OCI-LY7 (cell line): ENCODE results near the gene DUSP16. TPM values are rescaled to one million over a fixed set of nuclear protein-coding genes. Genes with fewer than 3 reads are reported as not detected.

ENCODE experiments used
- BruUV-seq: library from RNA; stranded (reverse); fragments of 400-500 nt; replicated peaks from 2 replicates; lab custom pipeline; 2021; lab: Mats Ljungman, UMichigan
- CTCF ChIA-PET: fragments of 300-600 bp; sonication (Branson Sonifier 250); formaldehyde crosslinking; loops from one replicate; lab custom pipeline; 2022; ENCODE audit warnings: antibody characterized with exemption; ENCODE audit not compliant: unreplicated experiment; lab: Charles Lee
- POLR2A ChIA-PET: fragments of 300-600 bp; sonication (Branson Sonifier 250); formaldehyde crosslinking; loops from one replicate; lab custom pipeline; 2022; ENCODE audit warnings: antibody characterized with exemption; lab: Charles Lee
- DNase-seq: peaks from one replicate; pipeline ENCODE4 v3.0.0-alpha.2; 2015; ENCODE audit warnings: low spot score
- H2AFZ ChIP-seq: fragments of 200-600 bp; sonication (generic), shearing (Covaris generic); 2 replicates; pipeline ENCODE4 v1.6.1; 2014; ENCODE audit warnings: mild to moderate bottlenecking, antibody characterized with exemption, low read length, moderate library complexity
- H3K27ac ChIP-seq: fragments of 200-600 bp; sonication (generic); 2 replicates; pipeline ENCODE4 v1.5.1; 2014; ENCODE audit warnings: mixed run types, low read depth, mild to moderate bottlenecking, moderate library complexity, low read length, inconsistent platforms; ENCODE audit not compliant: poor library complexity, severe bottlenecking
- H3K36me3 ChIP-seq: fragments of 200-600 bp; sonication (generic); 2 replicates; pipeline ENCODE4 v1.6.1; 2014; ENCODE audit warnings: mild to moderate bottlenecking, antibody characterized with exemption, low read length, moderate library complexity, mixed read lengths; ENCODE audit not compliant: insufficient read depth
- H3K4me1 ChIP-seq: fragments of 200-600 bp; sonication (generic); 2 replicates; pipeline ENCODE4 v1.5.1; 2014; ENCODE audit warnings: mild to moderate bottlenecking, low read length; ENCODE audit not compliant: insufficient read depth, poor library complexity, severe bottlenecking
- H3K4me2 ChIP-seq: fragments of 200-600 bp; sonication (generic); 2 replicates; pipeline ENCODE4 v1.6.1; 2014; ENCODE audit warnings: mild to moderate bottlenecking, low read length
- H3K4me3 ChIP-seq: fragments of 200-600 bp; sonication (generic); 2 replicates; pipeline ENCODE4 v1.5.1; 2014; ENCODE audit warnings: mild to moderate bottlenecking, low read depth, low read length; ENCODE audit not compliant: poor library complexity, severe bottlenecking
- H3K79me2 ChIP-seq: fragments of 200-600 bp; sonication (generic); 2 replicates; pipeline ENCODE4 v1.6.1; 2016; ENCODE audit warnings: low read depth, mild to moderate bottlenecking, low read length, moderate library complexity, mixed read lengths; ENCODE audit not compliant: insufficient read depth
- H3K9me2 ChIP-seq: fragments of 200-600 bp; sonication (generic); 2 replicates; pipeline ENCODE4 v1.6.1; 2016; ENCODE audit warnings: mild to moderate bottlenecking, low read length, mixed read lengths; ENCODE audit not compliant: insufficient read depth
- H3K9me3 ChIP-seq: fragments of 200-600 bp; sonication (generic); 2 replicates; pipeline ENCODE4 v1.6.1; 2014; ENCODE audit warnings: mild to moderate bottlenecking, mixed run types, low read length, mixed read lengths
- H4K20me1 ChIP-seq: fragments of 200-600 bp; sonication (generic); 2 replicates; pipeline ENCODE4 v1.6.1; 2014; ENCODE audit warnings: mild to moderate bottlenecking, antibody characterized with exemption, low read length, moderate library complexity, mixed read lengths; ENCODE audit not compliant: insufficient read depth
- CTCF ChIP-seq: fragments of 200-600 bp; sonication (generic); conservative IDR thresholded peaks from 2 replicates; pipeline ENCODE4 v1.5.1; 2014; ENCODE audit warnings: mild to moderate bottlenecking, antibody characterized with exemption, low read length, moderate library complexity, mixed read lengths
- EZH2phosphoT487 ChIP-seq: fragments of 200-600 bp; sonication (generic); IDR thresholded peaks from 2 replicates; pipeline ENCODE4 v1.6.1; 2018; ENCODE audit warnings: low read depth, borderline replicate concordance, mild to moderate bottlenecking, mixed run types, antibody characterized with exemption, low read length, moderate library complexity, mixed read lengths
- intact Hi-C: fragments of 100-400 bp; cut with micrococcal nuclease; formaldehyde crosslinking; loops from one replicate; pipeline ENCODE4 v1.10.0; 2022; ENCODE audit not compliant: unreplicated experiment
- total RNA-seq, 2 experiments: library from RNA; depleted of rRNA in 1 of 2; stranded (reverse); fragments of >200 nt in 1 of 2; shearing (Covaris generic) in 1 of 2; gene quantifications; 2 replicates each; pipeline ENCODE4 v1.2.3, GENCODE V29; 2014 to 2022

The DUSP16 gene
- total RNA-seq, 2 experiments from 2014 or later = 2.8 to 11.8 TPM

- peaks cover 21% of the 10 kb centered on the region for H3K4me1 ChIP-seq
- TF ChIP-seq EZH2phosphoT487 = no peak
- no peak for TF ChIP-seq CTCF
- ChIA-PET CTCF (no interaction called here), POLR2A (interaction anchor here (0.5 to 0.9 kb wide), 2 partner anchors 13 to 280 kb away, joined by 3 to 6 read pairs; no protein-coding TSS in a partner anchor)
- H2AFZ ChIP-seq = no peak overlapping the region
- DNase-seq = no peak
- H3K4me2 ChIP-seq = no peak overlapping the region
- intact Hi-C loops = no loop called here
- no peaks in the 10 kb centered on the region for H3K36me3 ChIP-seq
- no peak overlapping the region for H3K27ac ChIP-seq
- H3K9me3 ChIP-seq = no peaks in the 10 kb centered on the region
- no peaks in the 10 kb centered on the region for H3K9me2 ChIP-seq
- H3K79me2 ChIP-seq = no peaks in the 10 kb centered on the region
- H4K20me1 ChIP-seq = no peaks in the 10 kb centered on the region
- no TSS peak for BruUV-seq
- no peak overlapping the region for H3K4me3 ChIP-seq
Observed at GRCh38 chr12:12534166-12534866, 28.3 kb downstream of the DUSP16 start.

- no peak overlapping the region for H3K4me3 ChIP-seq
- no peaks in the 10 kb centered on the region for H3K36me3 ChIP-seq
- no peak overlapping the region for H3K27ac ChIP-seq
- no peaks in the 10 kb centered on the region for H3K79me2 ChIP-seq
- H4K20me1 ChIP-seq = no peaks in the 10 kb centered on the region
- no peak for TF ChIP-seq CTCF
- no peak for TF ChIP-seq EZH2phosphoT487
- no peak overlapping the region for H3K4me2 ChIP-seq
- no peaks in the 10 kb centered on the region for H3K9me3 ChIP-seq
- peaks cover 13% of the 10 kb centered on the region for H3K4me1 ChIP-seq
- H2AFZ ChIP-seq = no peak overlapping the region
- intact Hi-C loops = no loop called here
- no TSS peak for BruUV-seq
- no peaks in the 10 kb centered on the region for H3K9me2 ChIP-seq
- CTCF ChIA-PET = no interaction called here
- DNase-seq = no peak
- POLR2A ChIA-PET = interaction anchor here (0.7 to 0.9 kb wide), 2 partner anchors 10 to 45 kb away, joined by 5 read pairs; no protein-coding TSS in a partner anchor
Observed at GRCh38 chr12:12533238-12533829, 29.3 kb downstream of the DUSP16 start.

DNA sequence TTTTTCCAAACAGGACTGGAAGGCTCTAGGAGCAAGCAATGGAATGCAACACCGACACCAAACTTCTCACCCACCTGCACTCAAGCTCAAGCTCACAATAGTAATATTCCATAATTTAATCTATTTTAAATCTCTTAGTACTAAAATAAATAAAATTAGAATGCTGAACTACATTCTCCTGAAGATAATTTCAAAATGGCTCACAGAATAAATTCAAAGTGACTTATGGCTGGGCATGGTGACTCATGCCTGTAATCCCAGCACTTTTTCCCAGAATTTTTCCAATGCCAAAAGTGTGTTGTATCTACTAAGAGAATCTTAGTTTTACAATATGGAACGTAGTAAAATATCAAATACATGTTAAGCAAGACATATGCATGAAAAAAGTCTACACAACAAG is 31.5 kb downstream of the DUSP16 start:
- Histone ChIP-seq H4K20me1 (no peaks in the 10 kb centered on the region), H3K27ac (no peak overlapping the region), H3K9me3 (no peaks in the 10 kb centered on the region), H3K4me2 (no peak overlapping the region), H3K9me2 (no peaks in the 10 kb centered on the region), H3K36me3 (no peaks in the 10 kb centered on the region), H3K4me1 (peaks cover 17% of the 10 kb centered on the region), H2AFZ (no peak overlapping the region), H3K4me3 (no peak overlapping the region), H3K79me2 (no peaks in the 10 kb centered on the region)
- no peak for TF ChIP-seq CTCF
- no peak for TF ChIP-seq EZH2phosphoT487
- BruUV-seq = no TSS peak
- intact Hi-C loops = no loop called here
- DNase-seq = no peak
- ChIA-PET CTCF (no interaction called here), POLR2A (no interaction called here)
